Liver (tissue), 9 donors: ENCODE data around the gene KIF24. TPM values are rescaled to one million over a fixed set of nuclear protein-coding genes. Genes with fewer than 3 reads are reported as not detected.
A peak's percentile ranks its signal among the peaks of the same experiment; 100 is the strongest.

Experiments
- DNase-seq: peaks from one replicate; pipeline ENCODE4 v3.0.0-alpha.2; 2017; ENCODE audit warnings: low spot score
- H3K27ac ChIP-seq, 2 donors: one replicate each; pipeline ENCODE4 v1.7.0; 2013; ENCODE audit warnings: inconsistent platforms in 2 of 2, low read length in 2 of 2, control low read depth in 1 of 2, low read depth in 1 of 2, mild to moderate bottlenecking in 1 of 2
- H3K27me3 ChIP-seq, 4 donors: one replicate each; pipeline versions ENCODE4 v1.6.1 to v1.7.0; 2013; ENCODE audit warnings: low read length in 3 of 4, inconsistent platforms in 1 of 4, mild to moderate bottlenecking in 1 of 4, moderate library complexity in 1 of 4; ENCODE audit not compliant: control insufficient read depth in 4 of 4, insufficient read depth in 4 of 4
- H3K36me3 ChIP-seq, 4 donors: one replicate each; pipeline versions ENCODE4 v1.6.1 to v1.7.0; 2013; ENCODE audit warnings: low read length in 3 of 4, mild to moderate bottlenecking in 3 of 4, low read depth in 1 of 4, moderate library complexity in 1 of 4; ENCODE audit not compliant: control insufficient read depth in 4 of 4, insufficient read depth in 3 of 4
- H3K4me1 ChIP-seq, 4 donors: one replicate each; pipeline versions ENCODE4 v1.6.1 to v1.7.0; 2013; ENCODE audit warnings: low read length in 3 of 4, mild to moderate bottlenecking in 3 of 4, moderate library complexity in 1 of 4; ENCODE audit not compliant: control insufficient read depth in 4 of 4, insufficient read depth in 4 of 4
- H3K4me3 ChIP-seq, 3 donors: one replicate each; pipeline versions ENCODE4 v1.6.1 to v1.7.0; 2013; ENCODE audit warnings: low read length in 3 of 3, control low read depth in 1 of 3, low read depth in 1 of 3, mild to moderate bottlenecking in 1 of 3
- H3K9ac ChIP-seq, 2 donors: one replicate each; pipeline ENCODE4 v1.7.0; 2013; ENCODE audit warnings: low read length in 2 of 2, mild to moderate bottlenecking in 2 of 2, moderate library complexity in 2 of 2, control low read depth in 1 of 2, low read depth in 1 of 2
- H3K9me3 ChIP-seq, 4 donors: one replicate each; pipeline versions ENCODE4 v1.6.1 to v1.7.0; 2013; ENCODE audit warnings: low read length in 3 of 4; ENCODE audit not compliant: control insufficient read depth in 4 of 4
- ATF3 ChIP-seq: IDR thresholded peaks from 2 replicates; pipeline ENCODE4 v1.6.1; 2016; ENCODE audit warnings: antibody characterized with exemption
- EGR1 ChIP-seq, 2 donors: IDR thresholded peaks; 2 replicates each; pipeline ENCODE4 v1.6.1; 2016 to 2018; ENCODE audit warnings: antibody characterized with exemption in 2 of 2, low read depth in 2 of 2
- FOXA1 ChIP-seq: IDR thresholded peaks from 2 replicates; pipeline ENCODE4 v1.6.1; 2016; ENCODE audit warnings: antibody characterized with exemption
- FOXA2 ChIP-seq: IDR thresholded peaks from 2 replicates; pipeline ENCODE4 v1.6.1; 2016; ENCODE audit warnings: antibody characterized with exemption
- GABPA ChIP-seq, 2 donors: IDR thresholded peaks in 1 of 2; conservative IDR thresholded peaks in 1 of 2; 2 replicates each; pipeline ENCODE4 v1.6.1; 2016; ENCODE audit warnings: antibody characterized with exemption in 2 of 2, mild to moderate bottlenecking in 1 of 2, moderate library complexity in 1 of 2
- HNF4A ChIP-seq, 2 donors: conservative IDR thresholded peaks; 2 replicates each; pipeline ENCODE4 v1.6.1; 2016; ENCODE audit warnings: antibody characterized with exemption in 2 of 2, mild to moderate bottlenecking in 2 of 2
- HNF4G ChIP-seq: IDR thresholded peaks from 2 replicates; pipeline ENCODE4 v1.6.1; 2016; ENCODE audit warnings: antibody characterized with exemption
- JUND ChIP-seq, 2 donors: IDR thresholded peaks; 2 replicates each; pipeline ENCODE4 v1.6.1; 2016; ENCODE audit warnings: antibody characterized with exemption in 2 of 2
- MAX ChIP-seq: IDR thresholded peaks from 2 replicates; pipeline ENCODE4 v1.6.1; 2016; ENCODE audit warnings: antibody characterized with exemption
- NR2F2 ChIP-seq: IDR thresholded peaks from 2 replicates; pipeline ENCODE4 v1.6.1; 2016; ENCODE audit warnings: antibody characterized with exemption
- RAD21 ChIP-seq, 2 donors: IDR thresholded peaks; 2 replicates each; pipeline ENCODE4 v1.6.1; 2016; ENCODE audit warnings: antibody characterized with exemption in 2 of 2, mild to moderate bottlenecking in 2 of 2
- REST ChIP-seq: IDR thresholded peaks from 2 replicates; pipeline ENCODE4 v1.6.1; 2016; ENCODE audit warnings: antibody characterized with exemption, mild to moderate bottlenecking
- RXRA ChIP-seq, 2 donors: IDR thresholded peaks; 2 replicates each; pipeline ENCODE4 v1.6.1; 2017 to 2018; ENCODE audit warnings: antibody characterized with exemption in 2 of 2, mild to moderate bottlenecking in 1 of 2
- SP1 ChIP-seq: IDR thresholded peaks from 2 replicates; pipeline ENCODE4 v1.6.1; 2018; ENCODE audit warnings: antibody characterized with exemption, mild to moderate bottlenecking
- TAF1 ChIP-seq: conservative IDR thresholded peaks from 2 replicates; pipeline ENCODE4 v1.6.1; 2016; ENCODE audit warnings: antibody characterized with exemption, mild to moderate bottlenecking
- YY1 ChIP-seq: IDR thresholded peaks from 2 replicates; pipeline ENCODE4 v1.6.1; 2016; ENCODE audit warnings: antibody characterized with exemption, mild to moderate bottlenecking
- ZBTB33 ChIP-seq: IDR thresholded peaks from 2 replicates; pipeline ENCODE4 v1.6.1; 2016; ENCODE audit warnings: antibody characterized with exemption
- WGBS: extraction: QIAGEN DNeasy Blood & Tissue Kit; methylation state at CpG from one replicate; pipeline ENCODE4 v1.1.7; 2013; 5-methylcytosine and 5-hydroxymethylcytosine counted together
- polyA plus RNA-seq, 2 donors: library from polyadenylated mRNA; stranded (reverse) in 1 of 2; unstranded in 1 of 2; fragments of 200-250 nt in 1 of 2; fragments of >200 nt in 1 of 2; fragmentation: Nextera tagmentation in 1 of 2; extraction: Ambion mirVana in 1 of 2; gene quantifications; one replicate each; pipeline versions ENCODE4 v1.2.1 to v1.2.3, GENCODE V29; 2013 to 2015
- total RNA-seq, 2 donors: library from RNA; depleted of rRNA; stranded (reverse); fragments of >200 nt; gene quantifications; one replicate each; pipeline ENCODE4 v1.2.3, GENCODE V29; 2014
- TF ChIP-seq, protein P1 (sequence below): fragments of 150-350 bp; IDR thresholded peaks from 2 replicates; pipeline ENCODE4 v1.5.1; 2017; ENCODE audit warnings: improper control_type of control experiment, low read depth, low read length; ENCODE audit not compliant: missing input control
- donor health status: healthy.
- donor health status: healthy.
- donor health status: healthy.
- donor health status: healthy.
- donor health status: healthy.

Gene KIF24
- total and polyA plus RNA-seq, 4 donors, result 0.13 to 4.1 (median 0.20) TPM

DNA sequence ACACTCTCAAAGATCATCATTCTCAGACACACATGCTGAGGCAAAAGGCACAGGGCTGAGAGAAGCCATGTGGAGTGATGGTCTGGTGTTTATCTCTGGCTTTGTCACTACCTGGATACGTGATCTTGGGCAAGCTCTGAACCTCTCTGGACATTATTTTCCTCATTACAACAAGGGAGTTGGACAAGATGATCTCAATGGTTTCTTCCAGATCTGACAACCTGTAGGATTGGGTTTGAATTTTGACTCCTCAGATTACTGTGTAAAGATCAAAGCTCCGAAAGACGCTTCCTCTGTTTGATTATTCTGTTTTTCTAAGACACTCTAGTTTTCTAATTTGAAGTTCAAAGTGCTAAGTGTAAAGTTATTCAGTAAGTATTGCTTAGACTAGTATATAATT lies 20.3 kb upstream of the KIF24 start (continued):
- no peak for TF ChIP-seq MAX

DNA sequence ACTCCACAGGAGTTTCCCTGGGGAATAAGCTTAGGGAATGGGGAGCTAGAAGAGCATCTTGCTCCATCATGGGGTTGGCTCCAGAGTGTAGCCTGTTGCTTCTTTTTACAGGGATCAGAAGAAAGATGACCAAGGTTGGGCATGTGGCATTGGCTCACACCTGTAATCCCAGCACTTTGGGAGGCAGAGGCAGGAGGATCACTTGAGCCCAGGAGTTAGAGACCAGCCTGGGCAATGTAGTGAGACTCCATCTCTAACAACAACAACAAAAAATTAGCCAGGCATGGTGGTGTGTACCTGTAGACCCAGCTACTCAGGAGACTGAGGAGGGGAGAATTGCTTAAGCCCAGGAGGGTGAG lies 18.7 kb upstream of the KIF24 start:
- no peak overlapping the region for H3K4me3 ChIP-seq
- TF ChIP-seq RAD21 (IDR thresholded peaks at IDR 0.05) (no peak), HNF4A (conservative IDR thresholded peaks at IDR 0.05) (no peak), ZBTB33 (no peak), GABPA (IDR thresholded peaks at IDR 0.05 in 1 of 2, conservative IDR thresholded peaks at IDR 0.05 in 1 of 2) (no peak), ATF3 (no peak), NR2F2 (no peak), MAX (no peak), HNF4G (no peak), SP1 (no peak)
- peaks cover 22 to 64% (median 59%) of the 10 kb centered on the region in 4 donors for H3K4me1 ChIP-seq
- H3K9ac ChIP-seq, result no peak overlapping the region
- H3K9me3 ChIP-seq, result no peaks in the 10 kb centered on the region
- no peaks in the 10 kb centered on the region for H3K36me3 ChIP-seq
- peak overlapping the region; percentile 66 to 80 for H3K27ac ChIP-seq
- H3K27me3 ChIP-seq, result no peaks in the 10 kb centered on the region
- no peak for DNase-seq

DNA sequence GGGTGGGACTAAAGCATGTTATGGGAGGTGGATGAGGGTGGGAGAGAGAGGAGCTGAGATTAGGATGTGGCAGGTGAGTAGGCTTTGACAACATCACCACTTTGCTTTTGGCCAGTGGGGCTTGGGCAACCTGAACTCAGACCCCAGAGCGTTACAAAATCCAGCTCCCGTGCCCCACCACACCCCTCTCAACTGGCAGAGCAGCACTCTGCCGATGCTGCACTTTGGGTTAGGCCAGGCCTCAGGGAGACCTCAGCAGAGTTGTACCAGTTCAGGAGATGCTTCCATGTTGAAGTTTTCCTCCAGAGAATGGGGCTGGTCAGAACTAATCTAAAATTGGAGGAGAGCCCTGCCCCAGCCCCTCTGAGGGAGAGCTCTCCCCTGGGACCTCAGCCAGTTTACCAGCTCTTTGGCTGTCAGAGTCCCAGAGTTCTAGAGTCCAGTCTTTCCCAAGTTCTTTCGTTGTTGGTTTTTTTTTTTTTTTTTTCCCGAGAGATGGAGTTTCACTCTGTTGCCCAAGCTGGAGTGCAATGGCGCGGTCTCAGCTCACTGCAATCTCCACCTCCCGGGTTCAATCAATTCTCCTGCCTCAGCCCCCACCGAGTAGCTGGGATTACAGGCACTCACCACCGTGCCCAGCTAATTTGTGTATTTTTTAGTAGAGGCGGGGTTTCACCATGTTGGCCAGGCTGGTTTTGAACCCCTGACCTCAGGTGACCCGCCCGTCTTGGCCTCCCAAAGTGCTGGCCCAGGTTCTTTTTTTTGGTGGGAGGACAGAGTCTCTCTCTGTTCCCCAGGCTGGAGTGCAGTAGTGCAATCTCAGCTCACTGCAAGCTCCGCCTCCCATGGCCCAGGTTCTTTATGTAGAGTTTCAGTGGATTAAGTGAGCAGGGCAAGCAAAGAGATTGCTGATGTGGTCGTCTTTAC lies 18.1 kb upstream of the KIF24 start:
- H3K27me3 ChIP-seq, result no peaks in the 10 kb centered on the region
- H3K9ac ChIP-seq, result no peak overlapping the region
- 39% methylated on average over 15 of the region's 15 CpGs for WGBS
- no peak overlapping the region for H3K4me3 ChIP-seq
- H3K9me3 ChIP-seq, result no peaks in the 10 kb centered on the region
- no peak for DNase-seq
- H3K4me1 ChIP-seq, result peaks cover 22 to 70% (median 63%) of the 10 kb centered on the region in 4 donors
- peak overlapping the region; percentile 66 to 80 for H3K27ac ChIP-seq
- peaks cover 0 to 4% (median 0%) of the 10 kb centered on the region in 4 donors for H3K36me3 ChIP-seq
- TF ChIP-seq FOXA2 (no peak), GABPA (IDR thresholded peaks at IDR 0.05 in 1 of 2, conservative IDR thresholded peaks at IDR 0.05 in 1 of 2) (no peak), YY1 (peak; percentile 91), TAF1 (no peak), HNF4A (conservative IDR thresholded peaks at IDR 0.05) (peak; percentile 87 to 92), ZBTB33 (peak; percentile 58), REST (peak; percentile 29), EGR1 (IDR thresholded peaks at IDR 0.05; ENCODE audit: low read depth in 2 of 2) (no peak), JUND (IDR thresholded peaks at IDR 0.05) (peak; percentile 36 to 50), NR2F2 (no peak), RXRA (IDR thresholded peaks at IDR 0.05) (peak; percentile 89 to 92), MAX (no peak), RAD21 (IDR thresholded peaks at IDR 0.05) (no peak), SP1 (peak; percentile 85), FOXA1 (no peak), HNF4G (peak; percentile 52)
- TF ChIP-seq, protein P1, sequence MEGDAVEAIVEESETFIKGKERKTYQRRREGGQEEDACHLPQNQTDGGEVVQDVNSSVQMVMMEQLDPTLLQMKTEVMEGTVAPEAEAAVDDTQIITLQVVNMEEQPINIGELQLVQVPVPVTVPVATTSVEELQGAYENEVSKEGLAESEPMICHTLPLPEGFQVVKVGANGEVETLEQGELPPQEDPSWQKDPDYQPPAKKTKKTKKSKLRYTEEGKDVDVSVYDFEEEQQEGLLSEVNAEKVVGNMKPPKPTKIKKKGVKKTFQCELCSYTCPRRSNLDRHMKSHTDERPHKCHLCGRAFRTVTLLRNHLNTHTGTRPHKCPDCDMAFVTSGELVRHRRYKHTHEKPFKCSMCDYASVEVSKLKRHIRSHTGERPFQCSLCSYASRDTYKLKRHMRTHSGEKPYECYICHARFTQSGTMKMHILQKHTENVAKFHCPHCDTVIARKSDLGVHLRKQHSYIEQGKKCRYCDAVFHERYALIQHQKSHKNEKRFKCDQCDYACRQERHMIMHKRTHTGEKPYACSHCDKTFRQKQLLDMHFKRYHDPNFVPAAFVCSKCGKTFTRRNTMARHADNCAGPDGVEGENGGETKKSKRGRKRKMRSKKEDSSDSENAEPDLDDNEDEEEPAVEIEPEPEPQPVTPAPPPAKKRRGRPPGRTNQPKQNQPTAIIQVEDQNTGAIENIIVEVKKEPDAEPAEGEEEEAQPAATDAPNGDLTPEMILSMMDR, result no peak
